H9 (cell line): ENCODE data around the gene B4GALT3. TPM values are rescaled to one million over a fixed set of nuclear protein-coding genes. Genes with fewer than 3 reads are reported as not detected.

Experiments used
- DNase-seq: peaks from one replicate; pipeline ENCODE4 v3.0.0-alpha.2; 2017
- H2AFZ ChIP-seq: one replicate; pipeline ENCODE4 v1.6.1; 2013; ENCODE audit warnings: mild to moderate bottlenecking, low read length, control low read depth, moderate library complexity
- H2AK5ac ChIP-seq: 2 replicates; pipeline ENCODE4 v1.6.1; 2013; ENCODE audit warnings: low read length, control low read depth, mixed read lengths; ENCODE audit not compliant: insufficient read length
- H2BK120ac ChIP-seq: one replicate; pipeline ENCODE4 v1.6.1; 2013; ENCODE audit warnings: low read depth, mild to moderate bottlenecking, low read length, control low read depth, inconsistent platforms; ENCODE audit not compliant: poor library complexity, severe bottlenecking
- H2BK12ac ChIP-seq: 2 replicates; pipeline ENCODE4 v1.6.1; 2013; ENCODE audit warnings: low read length, control low read depth, mixed read lengths, low read depth; ENCODE audit not compliant: insufficient read length
- H2BK15ac ChIP-seq: 2 replicates; pipeline ENCODE4 v1.6.1; 2013; ENCODE audit warnings: low read depth, low read length, control low read depth
- H2BK20ac ChIP-seq: one replicate; pipeline ENCODE4 v1.6.1; 2013; ENCODE audit warnings: low read depth, mild to moderate bottlenecking, low read length, control low read depth, inconsistent platforms; ENCODE audit not compliant: poor library complexity, severe bottlenecking
- H2BK5ac ChIP-seq: 2 replicates; pipeline ENCODE4 v1.6.1; 2013; ENCODE audit warnings: low read length, control low read depth, mixed read lengths; ENCODE audit not compliant: insufficient read length
- H3K14ac ChIP-seq: 2 replicates; pipeline ENCODE4 v1.6.1; 2013; ENCODE audit warnings: low read length, control low read depth; ENCODE audit not compliant: insufficient read depth
- H3K18ac ChIP-seq: 2 replicates; pipeline ENCODE4 v1.6.1; 2013; ENCODE audit warnings: low read depth, mild to moderate bottlenecking, mixed read lengths, low read length, control low read depth; ENCODE audit not compliant: insufficient read length
- H3K23ac ChIP-seq: 2 replicates; pipeline ENCODE4 v1.6.1; 2013; ENCODE audit warnings: low read length, control low read depth, mixed read lengths, low read depth; ENCODE audit not compliant: insufficient read length
- H3K23me2 ChIP-seq: 2 replicates; pipeline ENCODE4 v1.6.1; 2013; ENCODE audit warnings: low read depth, mild to moderate bottlenecking, mixed read lengths, low read length, control low read depth; ENCODE audit not compliant: insufficient read length, poor library complexity, severe bottlenecking
- H3K27ac ChIP-seq: 2 replicates; pipeline ENCODE4 v1.5.1; 2013; ENCODE audit warnings: low read length, control low read depth, mixed read lengths, low read depth; ENCODE audit not compliant: insufficient read length
- H3K27me3 ChIP-seq: 2 replicates; pipeline ENCODE4 v1.6.1; 2013; ENCODE audit warnings: low read length, control low read depth, inconsistent platforms; ENCODE audit not compliant: insufficient read depth
- H3K4ac ChIP-seq: 2 replicates; pipeline ENCODE4 v1.6.1; 2013; ENCODE audit warnings: low read depth, mild to moderate bottlenecking, control low read depth, inconsistent platforms, low read length, moderate library complexity
- H3K4me1 ChIP-seq: 2 replicates; pipeline ENCODE4 v1.6.1; 2013; ENCODE audit warnings: low read length, control low read depth, inconsistent platforms; ENCODE audit not compliant: insufficient read depth
- H3K4me2 ChIP-seq: 2 replicates; pipeline ENCODE4 v1.6.1; 2013; ENCODE audit warnings: low read length, control low read depth, mixed read lengths; ENCODE audit not compliant: insufficient read length, insufficient read depth
- H3K56ac ChIP-seq: 2 replicates; pipeline ENCODE4 v1.6.1; 2013; ENCODE audit warnings: low read depth, mild to moderate bottlenecking, mixed read lengths, low read length, control low read depth; ENCODE audit not compliant: insufficient read length
- H3K79me1 ChIP-seq: 2 replicates; pipeline ENCODE4 v1.6.1; 2013; ENCODE audit warnings: low read depth, mild to moderate bottlenecking, moderate library complexity, low read length, control low read depth, inconsistent platforms; ENCODE audit not compliant: insufficient read depth, poor library complexity, severe bottlenecking
- H3K79me2 ChIP-seq: 2 replicates; pipeline ENCODE4 v1.6.1; 2013; ENCODE audit warnings: low read length, control low read depth, inconsistent platforms; ENCODE audit not compliant: insufficient read depth
- H3K9ac ChIP-seq: 2 replicates; pipeline ENCODE4 v1.6.1; 2013; ENCODE audit warnings: low read length, control low read depth, mixed read lengths; ENCODE audit not compliant: insufficient read length; ENCODE audit errors: extremely low read depth
- H3K9me3 ChIP-seq: one replicate; pipeline ENCODE4 v1.6.1; 2013; ENCODE audit warnings: low read depth, low read length, inconsistent platforms; ENCODE audit not compliant: control insufficient read depth
- H3T11ph ChIP-seq: one replicate; pipeline ENCODE4 v1.6.1; 2013; ENCODE audit warnings: mild to moderate bottlenecking, low read length, control low read depth, inconsistent platforms
- H4K20me1 ChIP-seq: one replicate; pipeline ENCODE4 v1.6.1; 2013; ENCODE audit not compliant: control insufficient read depth, insufficient read length, insufficient read depth
- H4K5ac ChIP-seq: 2 replicates; pipeline ENCODE4 v1.6.1; 2013; ENCODE audit warnings: low read depth, mild to moderate bottlenecking, mixed read lengths, low read length, control low read depth; ENCODE audit not compliant: insufficient read length
- H4K8ac ChIP-seq: replicated peaks from 2 replicates; pipeline ENCODE4 v1.6.1; 2013; ENCODE audit warnings: low read length, control low read depth, mixed read lengths, low read depth; ENCODE audit not compliant: insufficient read length
- H4K91ac ChIP-seq: 2 replicates; pipeline ENCODE4 v1.6.1; 2013; ENCODE audit warnings: low read depth, mild to moderate bottlenecking, moderate library complexity, mixed read lengths, low read length, control low read depth; ENCODE audit not compliant: insufficient read length
- H3K27ac Mint-ChIP-seq, 3 experiments: 2 replicates in 2 of 3; 3 replicates in 1 of 3; pipeline ENCODE4 v1.8.0; 2020 to 2021; ENCODE audit warnings: mixed read lengths in 3 of 3, mild to moderate bottlenecking in 1 of 3, moderate library complexity in 1 of 3
- H3K27me3 Mint-ChIP-seq: 2 replicates; pipeline ENCODE4 v1.8.0; 2021; ENCODE audit warnings: low read depth, mild to moderate bottlenecking, moderate library complexity, mixed read lengths
- H3K36me3 Mint-ChIP-seq, 3 experiments: 2 replicates in 2 of 3; 3 replicates in 1 of 3; pipeline ENCODE4 v1.8.0; 2020 to 2021; ENCODE audit warnings: low read depth in 3 of 3, mixed read lengths in 3 of 3; ENCODE audit not compliant: insufficient read depth in 1 of 3
- H3K4me1 Mint-ChIP-seq, 2 experiments: 2 replicates each; pipeline ENCODE4 v1.8.0; 2020; ENCODE audit warnings: mixed read lengths in 2 of 2
- H3K4me3 Mint-ChIP-seq, 2 experiments: 2 replicates in 1 of 2; 3 replicates in 1 of 2; pipeline ENCODE4 v1.8.0; 2020 to 2021; ENCODE audit warnings: mild to moderate bottlenecking in 2 of 2, mixed read lengths in 2 of 2, moderate library complexity in 1 of 2
- H3K9me3 Mint-ChIP-seq, 2 experiments: 2 replicates in 1 of 2; 3 replicates in 1 of 2; pipeline ENCODE4 v1.8.0; 2020; ENCODE audit warnings: mild to moderate bottlenecking in 2 of 2, mixed read lengths in 2 of 2, moderate library complexity in 1 of 2
- WGBS: extraction: QIAGEN DNeasy Blood & Tissue Kit; methylation state at CpG from one replicate; pipeline ENCODE4 v1.1.7; 2013; ENCODE audit warnings: missing lambda C conversion rate, low lambda C conversion rate, mixed read lengths; ENCODE audit not compliant: insufficient read length; ENCODE audit errors: extremely low coverage; 5-methylcytosine and 5-hydroxymethylcytosine counted together
- total RNA-seq: library from RNA; stranded (reverse); gene quantifications from 2 replicates; pipeline ENCODE4 v1.2.1, GENCODE V29; 2021
- TF ChIP-seq, protein P1 (sequence below): fragments of 200-600 bp; sonication (generic); conservative IDR thresholded peaks from 3 replicates; pipeline ENCODE4 v1.8.0; 2021; ENCODE audit warnings: antibody characterized with exemption, mild to moderate bottlenecking

Gene B4GALT3
- total RNA-seq, 1 experiment from 2014 or later, result 31.8 TPM

DNA sequence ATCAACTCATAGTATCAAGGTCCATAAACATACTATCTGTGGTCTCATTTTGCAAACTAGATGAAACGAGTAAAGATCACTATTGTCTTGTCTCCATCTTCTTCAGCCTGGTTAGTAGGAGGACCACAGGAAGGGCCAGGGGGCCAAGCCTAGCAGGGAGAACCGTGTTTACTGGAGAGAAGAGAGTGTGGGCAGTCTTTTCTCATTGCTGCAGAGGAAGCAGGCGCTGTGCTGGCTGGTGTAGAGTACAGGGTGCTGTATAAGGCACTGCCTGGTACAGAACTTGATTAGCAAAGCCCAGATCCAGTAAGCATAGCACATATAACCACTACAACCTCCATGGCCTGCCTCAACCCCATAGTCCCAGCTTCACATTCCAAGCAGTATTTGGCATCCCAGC, 10.0 kb upstream of the B4GALT3 start:
- no peak overlapping the region for H3K4ac ChIP-seq
- no CpG with 5 or more reads among the region's 3 CpGs for WGBS
- no peak overlapping the region for H2BK20ac ChIP-seq
- no peak overlapping the region for H2BK15ac ChIP-seq
- H3K4me3 Mint-ChIP-seq, result no peak overlapping the region
- no peak overlapping the region for H2BK120ac ChIP-seq
- H2BK12ac ChIP-seq, result no peak overlapping the region
- H3K79me2 ChIP-seq, result no peaks in the 10 kb centered on the region
- no peak overlapping the region for H2AK5ac ChIP-seq
- no peak overlapping the region for H4K5ac ChIP-seq
- H3K23ac ChIP-seq, result no peak overlapping the region
- no peak overlapping the region for H4K8ac ChIP-seq
- H3K23me2 ChIP-seq, result no peaks in the 10 kb centered on the region
- no peak for DNase-seq
- no peak overlapping the region for H3K27ac ChIP-seq
- peaks cover 0 to 8% (median 8%) of the 10 kb centered on the region in 3 experiments; a peak in 4 of 7 replicates for H3K36me3 Mint-ChIP-seq
- H3K9me3 Mint-ChIP-seq, result no peaks in the 10 kb centered on the region
- H3K79me1 ChIP-seq, result no peaks in the 10 kb centered on the region
- H3K4me1 ChIP-seq, result no peaks in the 10 kb centered on the region
- peaks cover 3% of the 10 kb centered on the region for H4K20me1 ChIP-seq
- no peak overlapping the region for H4K91ac ChIP-seq
- TF ChIP-seq, protein P1, sequence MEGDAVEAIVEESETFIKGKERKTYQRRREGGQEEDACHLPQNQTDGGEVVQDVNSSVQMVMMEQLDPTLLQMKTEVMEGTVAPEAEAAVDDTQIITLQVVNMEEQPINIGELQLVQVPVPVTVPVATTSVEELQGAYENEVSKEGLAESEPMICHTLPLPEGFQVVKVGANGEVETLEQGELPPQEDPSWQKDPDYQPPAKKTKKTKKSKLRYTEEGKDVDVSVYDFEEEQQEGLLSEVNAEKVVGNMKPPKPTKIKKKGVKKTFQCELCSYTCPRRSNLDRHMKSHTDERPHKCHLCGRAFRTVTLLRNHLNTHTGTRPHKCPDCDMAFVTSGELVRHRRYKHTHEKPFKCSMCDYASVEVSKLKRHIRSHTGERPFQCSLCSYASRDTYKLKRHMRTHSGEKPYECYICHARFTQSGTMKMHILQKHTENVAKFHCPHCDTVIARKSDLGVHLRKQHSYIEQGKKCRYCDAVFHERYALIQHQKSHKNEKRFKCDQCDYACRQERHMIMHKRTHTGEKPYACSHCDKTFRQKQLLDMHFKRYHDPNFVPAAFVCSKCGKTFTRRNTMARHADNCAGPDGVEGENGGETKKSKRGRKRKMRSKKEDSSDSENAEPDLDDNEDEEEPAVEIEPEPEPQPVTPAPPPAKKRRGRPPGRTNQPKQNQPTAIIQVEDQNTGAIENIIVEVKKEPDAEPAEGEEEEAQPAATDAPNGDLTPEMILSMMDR, result no peak
- H3K4me2 ChIP-seq, result no peak overlapping the region
- no peak overlapping the region for H3K27ac Mint-ChIP-seq
- H3K4me1 Mint-ChIP-seq, result peaks cover 4 to 10% of the 10 kb centered on the region in 2 experiments; a peak in 3 of 4 replicates
- H3K18ac ChIP-seq, result no peak overlapping the region
- no peak overlapping the region for H3K14ac ChIP-seq
- H3K56ac ChIP-seq, result no peak overlapping the region
- H2BK5ac ChIP-seq, result no peak overlapping the region
- H3K27me3 Mint-ChIP-seq, result peaks cover 2% of the 10 kb centered on the region; the same call in 1 of the 2 replicates
- H3K9ac ChIP-seq, result no peak overlapping the region
- no peak overlapping the region for H2AFZ ChIP-seq
- H3T11ph ChIP-seq, result no peak overlapping the region
- no peaks in the 10 kb centered on the region for H3K27me3 ChIP-seq
- no peaks in the 10 kb centered on the region for H3K9me3 ChIP-seq
